Purkinje cell (primary cell): Measurements from ENCODE around the gene ZDHHC11. TPM values are rescaled to one million over a fixed set of nuclear protein-coding genes. Genes with fewer than 3 reads are reported as not detected.

ENCODE experiments used
- polyA plus RNA-seq: library from polyadenylated mRNA; unstranded; fragments of >200 nt; fragmentation: Nextera tagmentation; gene quantifications from 2 replicates; pipeline ENCODE4 v1.2.1, GENCODE V29; 2014

ZDHHC11 gene
- 2.7 and 3.3 TPM in 2 replicates for polyA plus RNA-seq

GRCh38 chr5:850511-851006 lies at the start of gene ZDHHC11:
Gene ZDHHC11, minus strand, starts transcription at chr5:850986. Its CDS starts 384 bp downstream, at chr5:850602.

GRCh38 chr5:892394-893136 lies 41.8 kb upstream of the ZDHHC11 start, which contains the start of the genes BRD9 and TRIP13:
Gene BRD9, minus strand, starts transcription at chr5:892801. Its CDS starts 144 bp downstream, at chr5:892657.
Gene TRIP13, plus strand, starts transcription at chr5:892884. Its CDS starts 115 bp downstream, at chr5:892999.

GRCh38 chr5:784428-785177 lies 66.2 kb downstream of the ZDHHC11 start, which contains the start of gene ZDHHC11B:
Gene ZDHHC11B, minus strand, starts transcription at chr5:784729. Its CDS starts 17,810 bp downstream, at chr5:766919.

Other genes starting within 250 kb of the ZDHHC11 start
- 1.7 TPM in 2 replicates for gene CEP72, start 238.6 kb downstream of the ZDHHC11 start, polyA plus RNA-seq
- gene TPPP, start 157.6 kb downstream of the ZDHHC11 start, polyA plus RNA-seq = 2.4 and 5.6 TPM in 2 replicates
- 5.4 and 6.0 TPM in 2 replicates for gene ZDHHC11B, start 66.3 kb downstream of the ZDHHC11 start, polyA plus RNA-seq
- gene BRD9, start 41.8 kb upstream of the ZDHHC11 start, polyA plus RNA-seq = 3.3 and 11.2 TPM in 2 replicates
- 5.2 TPM in 1 of 2 replicates, not detected in the other for gene TRIP13, start 41.9 kb upstream of the ZDHHC11 start, polyA plus RNA-seq
- gene NKD2, start 157.8 kb upstream of the ZDHHC11 start, polyA plus RNA-seq = 0.13 and 0.48 TPM in 2 replicates